Stimulated activated CD8-positive, alpha-beta memory T cell treated with anti-CD3 and anti-CD28 coated beads, Interleukin-15, amount 100 ng/mL, for 4 hours (primary cell): ENCODE data around the gene PLEKHG3.
A peak's percentile ranks its signal among the peaks of the same experiment; 100 is the strongest.

Source experiments
- DNase-seq, 2 donors: peaks; one replicate each; pipeline ENCODE4 v3.0.0-alpha.2; 2020; ENCODE audit warnings: low read depth in 2 of 2

PLEKHG3 gene

DNA sequence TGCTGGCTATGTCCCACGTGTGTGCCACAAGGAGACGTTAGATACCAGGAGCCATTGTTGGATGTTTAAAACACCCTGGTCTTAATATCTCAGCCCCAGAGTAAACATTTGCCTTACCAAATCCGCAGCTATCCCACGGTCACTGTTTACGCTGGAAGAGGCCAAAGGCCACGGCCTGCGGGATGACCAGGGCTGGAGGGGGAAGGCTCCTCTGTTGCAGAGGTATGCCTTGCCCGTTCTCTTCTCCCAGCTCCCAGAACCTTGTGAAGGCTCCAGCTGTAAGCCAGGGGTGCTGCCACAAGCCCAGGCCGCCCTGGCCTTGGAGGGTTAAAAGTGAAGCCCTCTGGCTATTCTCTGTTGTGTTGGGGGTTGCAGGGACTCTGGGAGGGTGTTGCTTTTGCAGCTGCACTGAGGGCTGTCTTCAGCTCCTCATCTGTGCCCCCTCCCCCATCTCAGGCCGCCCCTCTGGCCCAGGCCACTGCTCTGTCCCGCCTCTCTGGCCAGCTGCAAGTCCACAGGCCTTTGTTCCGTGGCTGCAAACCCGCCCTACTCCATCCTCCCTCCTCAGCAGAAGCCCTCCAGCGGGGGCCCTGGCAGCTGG, 2.5 kb downstream of the PLEKHG3 start:
- DNase-seq = no peak

DNA sequence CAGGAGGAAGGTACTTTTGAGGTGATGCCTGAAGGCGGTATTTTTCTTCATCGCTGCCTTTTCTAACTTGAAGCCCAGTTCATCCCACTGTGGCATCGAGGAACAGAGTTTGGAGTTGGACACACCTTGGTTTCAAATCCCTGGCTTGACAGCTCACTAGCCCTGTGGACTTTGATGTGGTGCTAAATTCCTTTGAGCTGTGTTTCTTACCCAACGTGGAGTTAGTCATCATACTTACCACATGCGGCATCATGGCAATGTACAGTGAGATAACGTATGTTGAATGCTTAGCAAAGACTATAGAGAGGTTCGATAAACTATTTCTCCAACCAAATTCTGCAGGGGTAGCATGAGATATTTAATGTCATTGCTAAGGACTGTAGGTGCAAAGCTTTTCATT, 3.4 kb downstream of the PLEKHG3 start:
- no peak for DNase-seq

DNA sequence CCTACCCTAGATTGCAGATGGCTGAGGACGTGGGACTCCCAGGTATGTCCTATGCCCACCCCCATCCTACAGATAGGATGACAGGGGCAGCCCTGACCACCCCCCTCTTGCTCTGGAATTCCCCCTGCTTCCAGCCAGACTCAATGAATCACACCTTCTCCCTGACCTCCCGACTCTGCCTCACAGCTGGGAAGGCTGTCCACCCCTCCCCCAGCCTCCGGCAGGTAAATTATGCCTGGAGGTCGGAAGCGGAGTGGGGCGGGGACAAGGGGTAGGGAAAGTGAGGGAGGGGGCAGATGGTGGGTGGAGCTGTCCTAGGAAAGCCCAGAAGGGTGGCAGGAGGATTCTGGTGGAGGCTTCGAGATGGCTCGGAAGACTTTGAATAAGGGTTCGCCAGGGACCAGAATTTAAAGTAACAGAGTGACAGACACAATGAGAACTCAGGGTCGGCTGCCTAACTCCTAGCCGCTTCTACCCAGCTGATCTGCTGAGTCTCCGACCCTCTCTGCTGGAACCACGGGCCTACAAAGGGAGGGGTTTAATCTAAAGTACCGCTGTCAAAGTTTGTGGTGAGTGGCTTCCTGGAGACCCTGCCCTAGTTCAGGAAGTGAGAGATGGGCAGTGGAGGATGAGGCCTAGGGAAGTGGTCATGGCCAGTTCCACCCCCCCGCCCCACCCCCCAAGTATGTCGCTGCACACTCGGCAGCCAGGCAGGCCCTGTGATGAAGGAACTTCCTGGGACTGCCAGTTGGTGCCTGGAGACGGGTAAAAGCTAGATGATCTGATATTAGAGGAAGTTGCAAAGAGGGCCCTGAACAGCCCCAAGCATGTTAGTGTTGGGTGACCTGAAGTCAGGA, 4.2 kb downstream of the PLEKHG3 start:
- DNase-seq = peak in 1 of 2 donors; percentile 11

DNA sequence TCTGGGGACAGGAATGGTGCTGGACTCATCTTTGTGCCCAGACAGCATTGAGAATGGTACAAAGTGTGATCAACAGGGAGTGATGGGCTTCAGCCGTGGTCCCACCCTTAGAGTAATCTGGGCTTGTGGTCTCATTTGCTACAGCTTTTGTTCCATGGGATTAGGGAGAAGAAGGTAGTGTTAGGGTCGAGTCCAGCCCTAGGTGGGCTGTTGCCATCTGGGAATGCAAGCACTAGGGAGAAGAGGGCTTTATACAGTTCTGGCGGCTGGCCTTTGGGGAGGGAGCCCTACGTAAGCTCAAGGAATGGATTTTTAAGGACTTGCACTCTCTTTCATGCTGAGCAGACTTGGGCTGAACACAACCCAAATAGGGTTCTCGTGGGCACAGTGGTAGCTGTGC, 4.9 kb downstream of the PLEKHG3 start:
- DNase-seq = no peak

DNA sequence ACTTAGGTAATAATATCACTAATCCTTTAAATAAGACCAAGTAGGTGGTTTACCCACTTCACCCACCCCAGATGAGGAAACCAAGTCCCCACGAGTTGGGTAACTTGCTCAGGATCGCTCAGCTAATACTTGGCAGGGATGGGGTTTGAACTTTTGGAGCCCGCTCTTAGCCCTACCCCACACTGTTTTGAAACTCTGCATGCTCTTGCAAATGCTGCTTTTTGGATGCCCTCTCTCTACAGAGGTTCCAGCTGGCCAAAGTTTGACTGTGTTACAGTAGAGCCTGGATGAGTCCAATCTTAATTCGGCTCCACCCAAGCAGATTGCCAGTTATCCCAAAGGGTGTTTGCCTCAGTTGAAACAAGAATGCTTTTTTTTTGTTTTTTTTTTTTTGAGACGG, 6.8 kb downstream of the PLEKHG3 start:
- no peak for DNase-seq

DNA sequence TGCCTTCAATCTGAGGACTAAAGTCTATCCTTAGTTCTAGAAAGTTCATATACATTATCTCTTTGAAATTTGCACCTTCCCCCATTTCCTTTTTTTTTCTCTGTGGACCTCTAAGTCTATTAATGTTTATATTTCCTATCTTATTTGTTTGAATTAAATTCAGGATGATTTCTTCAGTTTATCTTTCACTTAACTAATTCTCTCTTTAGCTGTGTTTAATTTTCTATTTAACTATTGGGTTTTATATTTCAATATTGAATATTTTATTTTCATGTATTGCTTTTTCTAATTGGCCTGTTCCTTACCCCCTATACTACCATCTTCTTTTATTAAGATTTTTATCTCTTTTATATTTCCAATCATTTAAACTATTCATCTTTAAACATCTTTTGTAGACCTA, 9.5 kb downstream of the PLEKHG3 start:
- no peak for DNase-seq

DNA sequence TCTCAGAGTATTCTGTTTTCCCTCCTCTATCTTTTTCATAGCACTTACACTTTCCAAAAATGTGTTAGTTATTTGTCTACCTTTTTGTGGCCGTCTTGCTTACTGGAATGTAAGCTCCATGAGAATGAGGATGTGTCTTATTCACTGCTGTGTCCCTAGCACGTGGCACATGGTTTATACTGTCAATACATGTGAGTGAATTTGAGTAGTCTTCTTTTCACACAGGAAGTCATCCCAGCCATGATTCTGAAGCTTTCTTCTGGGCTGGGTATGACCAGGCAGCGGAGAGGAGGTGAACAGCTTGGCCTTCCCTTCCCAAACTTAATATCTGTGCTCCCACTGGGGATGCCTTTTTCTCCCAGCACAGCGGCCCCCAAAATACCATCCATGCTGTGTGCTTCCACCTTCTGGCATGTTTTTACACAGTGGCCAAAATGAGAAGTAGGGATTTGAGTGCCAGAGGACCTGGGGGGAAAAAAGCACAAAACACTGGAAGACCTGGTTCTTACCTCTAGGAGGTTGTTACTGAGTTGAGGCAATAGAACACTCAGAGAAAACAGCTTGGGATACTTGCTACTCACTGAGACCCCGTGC, 10.3 kb downstream of the PLEKHG3 start:
- DNase-seq = no peak

DNA sequence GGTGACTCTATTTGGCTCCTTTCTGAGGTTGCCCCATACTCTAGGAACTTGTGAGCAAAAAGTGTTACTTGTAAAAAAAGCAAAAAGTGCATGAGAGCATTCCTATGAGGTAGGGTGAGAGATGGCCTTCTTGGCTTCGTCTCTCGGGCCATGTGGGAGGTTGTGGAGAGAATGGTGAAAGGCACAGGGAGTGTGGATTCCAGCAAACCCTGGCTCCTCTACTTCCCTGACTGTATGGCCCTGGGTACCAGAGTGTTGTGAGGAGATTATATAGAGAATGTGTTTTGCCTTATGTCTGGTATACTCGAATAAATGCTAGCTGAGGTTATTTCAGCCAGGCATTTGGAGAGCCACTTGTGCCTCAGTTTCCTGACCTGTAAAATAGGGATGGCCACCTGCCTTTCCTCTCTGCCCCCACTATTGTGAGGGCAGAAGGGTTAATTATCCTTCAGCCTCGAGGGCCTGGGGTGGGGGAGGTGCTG, 11.0 kb downstream of the PLEKHG3 start:
- no peak for DNase-seq

DNA sequence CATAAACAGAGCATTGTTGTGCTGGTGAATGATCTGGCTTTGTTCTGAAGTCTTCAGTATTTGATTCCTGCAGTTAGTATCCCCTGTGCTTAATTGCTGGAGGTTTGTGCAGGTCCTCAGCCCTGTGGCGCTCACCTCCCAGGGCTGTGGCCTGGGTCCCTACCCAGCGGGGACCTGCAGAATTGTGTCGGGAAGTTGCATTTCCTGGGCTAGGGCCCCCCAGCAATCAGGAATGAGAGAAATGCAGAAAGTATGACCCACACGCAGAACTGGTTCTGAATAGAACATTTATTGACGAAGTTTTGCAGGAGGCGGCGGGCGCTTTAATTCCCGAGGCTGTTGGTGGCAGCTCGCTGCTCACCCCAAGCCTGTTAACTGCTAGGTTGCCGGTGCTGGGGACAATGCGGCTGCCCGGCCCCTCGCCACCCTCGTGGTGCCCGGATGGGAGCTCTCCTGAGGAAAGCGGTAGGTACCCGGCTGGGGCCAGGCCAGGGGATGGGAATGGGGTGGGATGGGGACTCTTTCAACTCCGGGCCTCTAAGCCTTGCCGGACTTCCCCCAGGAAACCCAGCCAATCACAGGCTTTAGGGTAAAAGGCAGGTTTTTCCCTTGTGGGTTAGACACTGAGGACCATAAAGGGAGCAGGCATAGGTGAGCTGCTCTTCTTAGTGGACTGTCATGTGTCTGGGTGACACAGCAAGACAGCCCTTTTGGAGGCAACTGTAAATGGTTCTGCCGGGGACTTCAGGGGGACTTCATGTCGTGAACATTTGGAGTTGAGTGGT, 11.6 kb downstream of the PLEKHG3 start:
- DNase-seq = no peak

DNA sequence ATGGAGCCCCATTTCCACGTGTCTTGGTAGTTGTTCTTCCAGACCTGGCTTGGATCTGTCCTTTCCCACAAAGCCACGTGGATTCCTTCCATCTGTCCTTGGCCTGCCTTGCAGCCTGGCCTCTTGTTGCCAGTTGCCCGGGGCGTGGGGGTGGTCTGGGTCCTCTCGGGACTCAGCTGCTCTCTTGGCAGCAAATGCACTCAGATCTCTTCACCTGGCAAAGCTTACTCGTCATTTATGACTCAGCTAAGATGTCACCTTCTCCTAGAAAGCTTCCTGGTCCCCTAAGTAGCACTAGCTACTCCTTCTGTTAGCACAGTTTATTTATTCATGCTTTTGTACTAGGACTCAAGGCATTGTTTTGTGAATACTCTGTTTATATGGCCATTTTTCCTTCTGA, 13.6 kb downstream of the PLEKHG3 start:
- no peak for DNase-seq

DNA sequence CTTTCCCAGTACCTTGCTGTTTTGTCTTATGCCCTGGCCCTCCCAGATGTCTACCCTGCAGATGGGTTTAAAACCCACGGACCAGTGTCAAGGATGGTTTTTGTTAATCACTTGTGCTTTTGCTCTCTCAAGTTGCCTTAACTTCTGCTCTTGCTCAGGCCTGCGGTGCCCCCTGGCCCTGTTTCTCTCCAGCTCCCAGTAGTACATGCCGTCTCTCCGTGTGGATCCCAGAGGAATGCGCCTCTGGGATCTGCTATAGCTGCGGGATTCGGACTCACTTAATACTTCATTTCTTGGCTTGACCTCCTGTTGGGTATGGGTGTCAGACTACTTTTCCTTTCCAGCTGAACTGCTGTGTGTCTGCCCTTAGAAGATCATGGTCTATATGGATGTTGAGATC, 14.5 kb downstream of the PLEKHG3 start:
- no peak for DNase-seq

DNA sequence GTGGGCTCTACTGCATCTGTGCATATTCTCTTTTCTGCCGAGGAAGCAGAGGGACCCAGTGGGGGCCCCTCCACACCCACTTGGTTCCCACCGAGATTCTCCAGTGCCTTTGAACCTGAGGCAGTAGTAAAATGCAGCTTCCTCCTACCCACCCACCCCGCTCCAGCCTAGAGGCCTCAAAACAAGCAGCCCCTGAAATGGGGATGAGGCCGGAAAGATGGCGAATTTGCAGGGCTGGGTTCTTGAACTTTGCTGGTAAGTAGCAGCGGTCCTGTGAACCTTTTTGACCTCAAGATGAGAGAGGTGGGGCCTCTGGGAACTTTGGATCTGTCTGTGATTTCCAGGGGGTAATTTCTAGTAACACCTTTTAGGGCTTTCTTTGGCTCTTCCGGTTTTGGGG, 15.4 kb downstream of the PLEKHG3 start:
- no peak for DNase-seq

DNA sequence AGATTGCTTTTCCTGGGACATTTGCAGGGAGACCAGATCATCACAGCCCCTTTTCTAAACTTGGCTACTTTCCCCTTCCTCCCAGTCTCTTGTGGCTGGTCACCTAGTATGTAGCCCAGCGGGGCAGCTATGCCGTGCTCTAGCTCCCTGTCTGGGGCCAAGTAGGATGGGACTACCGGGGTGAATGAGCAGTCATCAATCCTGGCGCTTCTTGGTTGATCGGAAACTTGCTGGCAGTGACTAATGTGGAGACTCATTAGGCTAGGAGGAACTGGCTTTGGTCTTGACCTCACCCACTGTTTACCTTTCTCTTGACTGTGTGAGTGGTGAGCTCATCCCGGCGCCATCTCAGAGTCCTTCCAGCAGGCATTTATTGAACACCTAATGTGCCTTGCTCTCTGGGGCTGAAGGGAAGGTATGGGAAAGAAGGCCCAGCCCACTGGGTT, 15.9 kb downstream of the PLEKHG3 start:
- no peak for DNase-seq

DNA sequence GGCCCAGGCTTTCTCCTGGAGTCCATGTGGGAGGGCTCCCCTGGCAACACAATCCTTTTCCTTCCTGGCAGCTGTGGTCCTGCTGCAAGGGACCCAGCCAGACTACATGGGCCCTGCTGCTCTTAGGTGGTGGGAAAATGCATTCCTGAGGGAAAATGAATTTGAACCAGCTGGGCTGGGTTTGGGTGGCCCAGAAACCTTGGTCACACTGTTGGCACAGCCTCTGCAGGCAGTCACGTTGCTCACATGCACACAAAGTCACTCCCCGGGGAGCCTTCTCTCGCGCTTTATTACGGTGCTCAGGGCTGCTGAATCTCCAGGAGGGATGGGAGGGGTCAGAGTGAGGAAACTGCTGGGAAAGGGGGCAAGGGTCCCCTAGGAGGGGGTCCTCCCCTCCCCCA, 17.2 kb downstream of the PLEKHG3 start:
- no peak for DNase-seq

DNA sequence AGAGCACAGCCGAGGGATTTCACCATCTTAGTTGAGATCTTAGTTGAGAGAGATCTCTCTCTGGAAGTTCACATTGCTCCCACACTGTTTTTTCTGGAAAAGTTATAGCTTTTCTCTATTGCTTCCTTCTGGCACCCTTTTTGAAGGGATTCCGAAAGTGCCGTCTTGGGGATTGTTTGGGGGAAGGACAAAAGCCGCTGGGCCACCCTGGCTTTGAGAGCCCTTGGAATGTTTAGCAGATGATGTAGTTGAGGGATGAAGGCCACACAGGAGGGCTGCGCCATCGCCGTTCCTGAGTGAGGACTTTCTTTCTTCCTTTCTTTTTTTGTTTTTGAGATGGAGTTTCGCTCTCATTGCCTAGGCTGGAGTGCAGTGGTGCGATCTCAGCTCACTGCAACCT, 17.7 kb downstream of the PLEKHG3 start:
- no peak for DNase-seq

DNA sequence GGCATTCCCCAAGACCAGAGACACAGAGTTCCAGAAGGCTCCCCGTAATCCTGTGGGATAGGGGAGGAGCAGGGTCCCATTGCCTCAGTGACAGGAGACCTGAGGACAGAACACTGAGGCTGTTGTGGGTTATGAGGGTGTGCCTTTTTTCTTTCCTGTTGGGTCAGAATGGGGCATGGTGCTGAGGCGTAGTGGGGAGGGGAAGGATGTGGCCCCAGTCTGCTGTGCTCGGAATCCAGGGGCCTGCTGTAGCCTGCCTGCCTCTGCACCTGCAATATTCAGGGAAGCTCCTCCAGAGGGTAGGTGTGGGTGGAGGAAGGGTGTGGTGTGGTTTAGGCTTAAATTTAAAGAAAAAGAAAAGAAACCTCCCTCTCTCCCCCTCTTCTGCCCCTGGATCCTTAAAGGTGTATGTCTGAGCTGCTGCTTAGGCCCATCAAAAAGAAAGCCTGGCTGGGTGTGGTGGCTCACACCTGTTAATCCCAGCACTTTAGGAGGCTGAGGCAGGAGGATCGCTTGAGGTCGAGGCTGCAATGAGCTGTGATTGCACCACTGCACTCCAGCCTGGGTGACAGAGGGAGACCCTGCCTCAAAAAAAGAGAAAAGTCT, 18.7 kb downstream of the PLEKHG3 start:
- DNase-seq = no peak

DNA sequence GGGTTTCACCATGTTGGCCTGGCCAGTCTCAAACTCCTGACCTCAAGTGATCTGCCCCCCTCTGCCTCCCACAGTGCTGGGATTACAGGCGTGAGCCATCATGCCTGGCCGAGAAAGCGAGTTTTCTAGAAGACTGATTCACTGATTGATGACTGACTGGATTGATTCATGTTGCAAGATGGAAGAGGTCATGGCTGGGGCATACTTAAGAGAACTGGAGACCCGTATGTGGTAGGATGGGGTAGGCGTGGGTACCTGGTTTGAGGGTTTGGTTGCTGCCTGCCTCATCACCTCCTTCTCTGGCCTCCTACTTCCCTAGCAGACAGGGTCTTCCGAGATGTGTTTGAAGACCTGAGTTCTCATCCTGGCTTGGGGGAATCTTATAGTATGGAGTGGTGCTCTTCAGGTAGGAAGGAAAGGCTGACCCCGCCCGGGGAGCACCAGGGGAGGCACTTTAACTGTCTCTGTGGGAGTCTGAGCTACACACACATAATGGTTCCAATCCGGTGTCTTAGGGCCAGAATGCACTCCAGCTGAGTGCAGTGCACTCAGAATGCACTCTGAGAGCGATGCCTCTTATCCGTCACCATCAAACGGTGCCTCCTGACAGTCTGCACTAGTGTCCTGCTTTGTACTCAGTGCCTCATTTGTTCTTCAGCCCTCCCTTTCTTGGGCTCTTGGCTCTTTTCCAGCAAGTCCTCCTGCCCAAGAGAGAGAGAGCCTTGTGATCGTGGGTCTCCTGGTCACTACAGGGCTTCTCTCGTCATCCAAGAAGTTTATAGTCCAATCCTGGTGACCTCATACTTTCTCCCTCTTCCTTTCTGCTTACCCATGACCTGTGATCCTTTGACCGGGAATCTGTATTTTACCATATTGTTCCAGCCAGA, 19.7 kb downstream of the PLEKHG3 start:
- DNase-seq = no peak

DNA sequence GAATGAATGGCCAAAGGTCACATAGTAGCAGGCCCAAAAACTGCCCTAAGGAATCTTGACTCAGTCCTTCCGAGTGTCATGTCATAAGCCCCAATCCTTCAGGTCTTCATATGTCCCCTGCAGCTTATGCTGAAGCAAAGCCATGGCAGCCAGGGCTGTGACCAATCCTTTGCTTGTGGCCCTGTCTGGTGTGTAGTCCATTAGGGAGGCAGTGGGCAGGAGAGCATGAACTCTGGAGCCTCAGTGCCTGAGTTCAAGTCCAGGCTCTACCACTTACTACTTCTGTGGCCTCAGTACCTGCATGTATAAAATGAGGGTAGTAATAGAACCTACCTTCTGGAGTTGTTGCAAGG, 20.3 kb downstream of the PLEKHG3 start:
- DNase-seq = no peak

DNA sequence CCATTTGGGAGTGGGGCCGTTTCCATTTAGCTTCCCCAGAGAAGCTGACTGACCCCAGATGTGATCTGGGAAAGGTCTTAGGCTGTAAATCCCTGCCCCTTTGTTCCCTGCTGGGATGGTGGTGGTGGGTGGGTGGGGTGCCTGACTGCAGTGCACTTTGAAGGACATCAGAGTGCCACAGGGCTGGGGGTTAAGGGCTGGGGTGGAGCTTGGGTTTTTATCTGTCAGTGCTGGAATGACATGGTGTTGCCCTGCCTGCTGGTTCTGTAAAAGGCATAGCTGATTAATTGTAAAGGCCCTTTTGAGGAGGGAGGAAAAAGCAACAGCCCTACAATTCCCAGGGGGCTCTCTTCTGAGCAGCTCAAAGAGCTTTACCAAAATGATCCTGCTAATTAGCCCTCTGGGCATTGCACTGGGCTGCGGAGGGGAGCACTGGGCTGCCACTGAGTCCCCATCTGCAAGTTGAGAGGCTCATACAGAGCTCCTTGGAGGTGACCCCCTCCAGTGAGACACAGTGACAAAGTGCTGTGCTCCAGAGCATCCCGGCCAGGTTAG, 21.1 kb downstream of the PLEKHG3 start:
- DNase-seq = no peak

DNA sequence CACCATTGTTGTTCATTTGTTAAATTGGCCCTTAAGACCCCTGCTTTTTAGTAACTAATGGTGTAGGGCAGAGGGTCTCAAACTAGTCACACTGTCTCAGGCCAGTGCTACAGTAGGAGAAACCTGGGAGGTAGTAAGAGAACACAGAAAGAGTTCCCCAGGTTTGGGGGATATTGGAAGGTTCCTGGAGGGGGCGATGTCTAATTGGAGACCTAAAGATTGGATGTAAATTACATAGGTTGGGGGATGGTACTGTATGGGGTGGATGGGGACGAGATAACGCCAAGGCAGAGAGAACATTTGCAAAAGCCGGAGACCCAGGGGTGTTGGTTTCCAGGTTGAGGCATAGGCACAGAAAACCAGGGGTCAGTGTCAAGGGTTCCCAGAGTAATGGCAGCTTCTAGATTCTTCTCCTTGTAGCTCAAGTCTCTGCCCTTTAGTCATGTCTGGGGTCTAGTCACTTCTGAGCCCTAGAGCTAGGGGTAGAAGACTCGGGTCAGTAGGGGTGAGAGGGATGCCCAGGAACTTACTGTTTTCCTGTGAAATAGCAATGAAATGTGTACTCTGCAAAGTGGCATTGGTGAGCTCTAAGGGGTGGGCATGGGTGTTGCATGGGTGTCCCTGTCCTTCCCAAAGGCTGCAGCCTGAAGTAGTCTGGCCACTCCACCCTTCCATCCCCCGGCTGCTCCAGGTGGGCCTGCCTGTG, 21.8 kb downstream of the PLEKHG3 start:
- DNase-seq = no peak
